Activated naive CD4-positive, alpha-beta T cell treated with Interleukin-2 at 50 U/mL for 16 hours (primary cell): ENCODE measurements around the gene ZNF426.

Experiments
- DNase-seq: peaks from one replicate; pipeline ENCODE4 v3.0.0-alpha.2; 2020

The ZNF426 gene

DNA sequence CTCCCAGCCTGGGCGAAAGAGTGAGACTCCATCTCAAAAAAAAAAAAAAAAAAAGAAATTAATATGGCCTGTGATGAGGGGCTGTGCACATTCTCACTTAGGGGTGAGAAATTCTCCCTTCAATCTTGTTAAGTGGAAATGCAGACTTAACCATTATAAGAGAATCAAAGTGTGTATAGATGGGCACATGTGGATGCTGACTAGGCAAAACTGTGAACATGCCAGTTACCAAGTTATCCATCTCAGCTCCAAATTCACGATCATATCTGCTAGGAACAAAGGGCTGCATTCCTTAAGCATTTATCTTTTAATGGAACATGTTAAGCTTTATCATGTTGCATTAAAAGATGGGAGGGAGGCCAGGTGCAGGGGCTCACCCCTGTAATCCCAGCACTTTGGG is 44.3 kb downstream of the ZNF426 start:
- no peak for DNase-seq

- DNase-seq = no peak
Observed at GRCh38 chr19:9487016-9487415, 51.4 kb downstream of the ZNF426 start.

- DNase-seq = no peak
Observed at GRCh38 chr19:9485140-9485539, 53.3 kb downstream of the ZNF426 start.

GRCh38 chr19:9474975-9475374 is 63.5 kb downstream of the ZNF426 start:
- no peak for DNase-seq
